HepG2 (cell line): ENCODE results near the gene ARHGEF39.

Source experiments
- CHD2 ChIP-seq: IDR thresholded peaks from 2 replicates; pipeline ENCODE4 v1.6.1; 2011; ENCODE audit warnings: low read depth, low read length, improper control_type of control experiment
- CTCF ChIP-seq: sonication (generic); formaldehyde crosslinking; IDR thresholded peaks from 2 replicates; pipeline ENCODE4 v1.5.0; 2020; ENCODE audit warnings: mild to moderate bottlenecking, missing genetic modification reagents, moderate library complexity
- EP300 ChIP-seq, 3 experiments: sonication (generic) in 1 of 3; formaldehyde crosslinking in 1 of 3; IDR thresholded peaks; 2 replicates each; pipeline versions ENCODE4 v1.5.1 to v1.6.1; 2011 to 2020; ENCODE audit warnings: low read depth in 2 of 3, low read length in 2 of 3, borderline replicate concordance in 1 of 3, improper control_type of control experiment in 1 of 3, mild to moderate bottlenecking in 1 of 3, missing genetic modification reagents in 1 of 3, moderate library complexity in 1 of 3
- MLLT10 ChIP-seq: sonication (generic); formaldehyde crosslinking; IDR thresholded peaks from 2 replicates; pipeline ENCODE4 v1.4.0; 2020; ENCODE audit warnings: missing genetic modification reagents
- NFYB ChIP-seq: sonication (generic); formaldehyde crosslinking; IDR thresholded peaks from 2 replicates; pipeline ENCODE4 v1.4.0; 2020; ENCODE audit warnings: missing genetic modification reagents
- POLR2A ChIP-seq, 2 experiments: IDR thresholded peaks; 2 replicates each; pipeline ENCODE4 v1.6.1; 2011; ENCODE audit warnings: low read depth in 2 of 2, low read length in 2 of 2, mild to moderate bottlenecking in 1 of 2, moderate library complexity in 1 of 2; ENCODE audit not compliant: insufficient read depth in 1 of 2
- POLR2AphosphoS5 ChIP-seq: IDR thresholded peaks from 2 replicates; pipeline ENCODE4 v1.6.1; 2012; ENCODE audit warnings: low read depth, low read length
- ZNF839 ChIP-seq: sonication (generic); formaldehyde crosslinking; IDR thresholded peaks from 2 replicates; pipeline ENCODE4 v1.4.0; 2020; ENCODE audit warnings: missing genetic modification reagents, mild to moderate bottlenecking, borderline replicate concordance
- TF ChIP-seq, protein P1 (sequence below): IDR thresholded peaks from 2 replicates; pipeline ENCODE4 v1.6.1; 2016

- TF ChIP-seq NFYB, result no peak
- TF ChIP-seq, protein P1, sequence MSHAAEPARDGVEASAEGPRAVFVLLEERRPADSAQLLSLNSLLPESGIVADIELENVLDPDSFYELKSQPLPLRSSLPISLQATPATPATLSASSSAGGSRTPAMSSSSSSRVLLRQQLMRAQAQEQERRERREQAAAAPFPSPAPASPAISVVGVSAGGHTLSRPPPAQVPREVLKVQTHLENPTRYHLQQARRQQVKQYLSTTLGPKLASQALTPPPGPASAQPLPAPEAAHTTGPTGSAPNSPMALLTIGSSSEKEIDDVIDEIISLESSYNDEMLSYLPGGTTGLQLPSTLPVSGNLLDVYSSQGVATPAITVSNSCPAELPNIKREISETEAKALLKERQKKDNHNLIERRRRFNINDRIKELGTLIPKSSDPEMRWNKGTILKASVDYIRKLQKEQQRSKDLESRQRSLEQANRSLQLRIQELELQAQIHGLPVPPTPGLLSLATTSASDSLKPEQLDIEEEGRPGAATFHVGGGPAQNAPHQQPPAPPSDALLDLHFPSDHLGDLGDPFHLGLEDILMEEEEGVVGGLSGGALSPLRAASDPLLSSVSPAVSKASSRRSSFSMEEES (CRISPR knock-in tag), result no peak
- TF ChIP-seq CHD2, result no peak
- no peak for TF ChIP-seq CTCF (CRISPR knock-in tag)
- TF ChIP-seq ZNF839 (CRISPR knock-in tag), result no peak
- TF ChIP-seq MLLT10 (CRISPR knock-in tag), result no peak
- TF ChIP-seq EP300 (IDR thresholded peaks at IDR 0.05; ENCODE audit: low read depth in 2 of 2, low read length in 2 of 2), result no peak
- no peak for TF ChIP-seq EP300 (CRISPR knock-in tag; IDR thresholded peaks at IDR 0.05; ENCODE audit: borderline replicate concordance)
- no peak for TF ChIP-seq POLR2AphosphoS5
- TF ChIP-seq POLR2A (IDR thresholded peaks at IDR 0.05; ENCODE audit: insufficient read depth in 1 of 2, low read depth in 2 of 2, low read length in 2 of 2), result no peak
Measured at GRCh38 chr9:35646153-35646532, 18.9 kb downstream of the ARHGEF39 start.
